SK-N-SH treated with all-trans-retinoic acid at 6 μM for 48 hours (cell line): ENCODE results near the gene GPR63.

ENCODE experiments used
- ATAC-seq: fragments of 200-7000 bp; cut with Tn5 transposase; 3 replicates; pipeline ENCODE4 v1.9.1; 2020; ENCODE audit warnings: mild to moderate bottlenecking, moderate library complexity
- ARNTL ChIP-seq: fragments of 450-650 bp; formaldehyde crosslinking; IDR thresholded peaks from 2 replicates; pipeline ENCODE4 v1.5.0; 2020; ENCODE audit warnings: low read depth, mild to moderate bottlenecking, moderate library complexity, borderline replicate concordance
- CSDC2 ChIP-seq: fragments of 250-450 bp; sonication (Bioruptor Pico); IDR thresholded peaks from 2 replicates; pipeline ENCODE4 v1.5.0; 2020; ENCODE audit warnings: mild to moderate bottlenecking, moderate library complexity
- ESRRG ChIP-seq: fragments of 250-450 bp; sonication (Bioruptor Pico); IDR thresholded peaks from 2 replicates; pipeline ENCODE4 v1.6.1; 2021; ENCODE audit warnings: mild to moderate bottlenecking
- GLIS3 ChIP-seq: fragments of 250-450 bp; sonication (Bioruptor Pico); IDR thresholded peaks from 2 replicates; pipeline ENCODE4 v1.5.0; 2020; ENCODE audit warnings: mild to moderate bottlenecking, moderate library complexity
- OSR1 ChIP-seq: fragments of 250-450 bp; sonication (Bioruptor Pico); IDR thresholded peaks from 2 replicates; pipeline ENCODE4 v1.8.0; 2022; ENCODE audit warnings: moderate library complexity, mild to moderate bottlenecking, inconsistent platforms
- PPARA ChIP-seq: fragments of 250-450 bp; sonication (Bioruptor Pico); IDR thresholded peaks from 2 replicates; pipeline ENCODE4 v1.5.0; 2020; ENCODE audit warnings: mild to moderate bottlenecking, borderline replicate concordance
- RARB ChIP-seq: fragments of 250-450 bp; sonication (Bioruptor Pico); IDR thresholded peaks from 2 replicates; pipeline ENCODE4 v1.8.0; 2021; ENCODE audit warnings: mild to moderate bottlenecking, moderate library complexity
- SNAI2 ChIP-seq: fragments of 250-450 bp; sonication (Bioruptor Pico); IDR thresholded peaks from 2 replicates; pipeline ENCODE4 v1.5.0; 2020; ENCODE audit warnings: mild to moderate bottlenecking, moderate library complexity
- TCF4 ChIP-seq: fragments of 250-450 bp; sonication (Bioruptor Pico); IDR thresholded peaks from 2 replicates; pipeline ENCODE4 v1.8.0; 2021; ENCODE audit warnings: mild to moderate bottlenecking, moderate library complexity, borderline replicate concordance
- TOX ChIP-seq: fragments of 250-450 bp; sonication (Bioruptor Pico); IDR thresholded peaks from 2 replicates; pipeline ENCODE4 v1.8.0; 2021; ENCODE audit warnings: mild to moderate bottlenecking, moderate library complexity, borderline replicate concordance
- ZC3H10 ChIP-seq: fragments of 250-450 bp; sonication (Bioruptor Pico); IDR thresholded peaks from 2 replicates; pipeline ENCODE4 v1.5.1; 2021; ENCODE audit warnings: mild to moderate bottlenecking, moderate library complexity
- ZFP3 ChIP-seq: fragments of 250-450 bp; sonication (Bioruptor Pico); IDR thresholded peaks from 2 replicates; pipeline ENCODE4 v1.5.0; 2020; ENCODE audit warnings: mild to moderate bottlenecking, moderate library complexity
- ZFP30 ChIP-seq: fragments of 450-650 bp; formaldehyde crosslinking; IDR thresholded peaks from 2 replicates; pipeline ENCODE4 v1.5.0; 2022; ENCODE audit warnings: mild to moderate bottlenecking, moderate library complexity
- ZNF565 ChIP-seq: fragments of 450-650 bp; formaldehyde crosslinking; conservative IDR thresholded peaks from 2 replicates; pipeline ENCODE4 v1.5.0; 2020; ENCODE audit warnings: low read depth, mild to moderate bottlenecking, moderate library complexity
- ZNF70 ChIP-seq: fragments of 450-650 bp; formaldehyde crosslinking; IDR thresholded peaks from 2 replicates; pipeline ENCODE4 v1.5.0; 2020; ENCODE audit warnings: mild to moderate bottlenecking, moderate library complexity
- ZNF8 ChIP-seq: fragments of 450-650 bp; formaldehyde crosslinking; IDR thresholded peaks from 2 replicates; pipeline ENCODE4 v1.5.0; 2020; ENCODE audit warnings: mild to moderate bottlenecking, moderate library complexity
- TF ChIP-seq, protein P1 (sequence below): fragments of 250-450 bp; sonication (Bioruptor Pico); IDR thresholded peaks from 2 replicates; pipeline ENCODE4 v1.5.1; 2021; ENCODE audit warnings: mild to moderate bottlenecking, moderate library complexity
- TF ChIP-seq, protein P2 (sequence below): fragments of 250-450 bp; sonication (Bioruptor Pico); IDR thresholded peaks from 2 replicates; pipeline ENCODE4 v1.5.0; 2020; ENCODE audit warnings: mild to moderate bottlenecking, moderate library complexity
- TF ChIP-seq, protein P3 (sequence below): fragments of 250-450 bp; sonication (Bioruptor Pico); IDR thresholded peaks from 2 replicates; pipeline ENCODE4 v1.8.0; 2021; ENCODE audit warnings: low read depth, mild to moderate bottlenecking, moderate library complexity, borderline replicate concordance
- TF ChIP-seq, protein P4 (sequence below): fragments of 250-450 bp; sonication (Bioruptor Pico); IDR thresholded peaks from 2 replicates; pipeline ENCODE4 v1.8.0; 2020; ENCODE audit warnings: mild to moderate bottlenecking, moderate library complexity, borderline replicate concordance

Gene GPR63

DNA sequence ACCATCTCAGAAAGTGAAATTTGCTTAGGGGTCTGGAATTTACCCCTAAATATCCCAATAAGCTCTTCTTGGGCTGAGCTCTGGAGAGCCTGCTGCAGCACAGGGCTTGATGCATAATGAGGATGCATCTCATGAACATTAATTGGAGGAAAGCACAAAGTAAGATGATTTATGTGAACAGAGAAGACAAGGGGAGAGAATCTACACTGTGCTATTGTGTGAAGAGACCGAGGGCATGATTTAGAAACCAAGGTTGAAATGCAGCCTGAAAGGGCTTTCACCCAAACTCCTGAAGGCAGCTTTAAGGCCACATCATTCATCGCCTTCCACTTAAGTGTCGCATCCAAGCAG is 27.8 kb upstream of the GPR63 start:
- no peak for ATAC-seq
- TF ChIP-seq, protein P1, sequence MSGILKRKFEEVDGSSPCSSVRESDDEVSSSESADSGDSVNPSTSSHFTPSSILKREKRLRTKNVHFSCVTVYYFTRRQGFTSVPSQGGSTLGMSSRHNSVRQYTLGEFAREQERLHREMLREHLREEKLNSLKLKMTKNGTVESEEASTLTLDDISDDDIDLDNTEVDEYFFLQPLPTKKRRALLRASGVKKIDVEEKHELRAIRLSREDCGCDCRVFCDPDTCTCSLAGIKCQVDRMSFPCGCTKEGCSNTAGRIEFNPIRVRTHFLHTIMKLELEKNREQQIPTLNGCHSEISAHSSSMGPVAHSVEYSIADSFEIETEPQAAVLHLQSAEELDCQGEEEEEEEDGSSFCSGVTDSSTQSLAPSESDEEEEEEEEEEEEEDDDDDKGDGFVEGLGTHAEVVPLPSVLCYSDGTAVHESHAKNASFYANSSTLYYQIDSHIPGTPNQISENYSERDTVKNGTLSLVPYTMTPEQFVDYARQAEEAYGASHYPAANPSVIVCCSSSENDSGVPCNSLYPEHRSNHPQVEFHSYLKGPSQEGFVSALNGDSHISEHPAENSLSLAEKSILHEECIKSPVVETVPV (CRISPR knock-in tag), result no peak

DNA sequence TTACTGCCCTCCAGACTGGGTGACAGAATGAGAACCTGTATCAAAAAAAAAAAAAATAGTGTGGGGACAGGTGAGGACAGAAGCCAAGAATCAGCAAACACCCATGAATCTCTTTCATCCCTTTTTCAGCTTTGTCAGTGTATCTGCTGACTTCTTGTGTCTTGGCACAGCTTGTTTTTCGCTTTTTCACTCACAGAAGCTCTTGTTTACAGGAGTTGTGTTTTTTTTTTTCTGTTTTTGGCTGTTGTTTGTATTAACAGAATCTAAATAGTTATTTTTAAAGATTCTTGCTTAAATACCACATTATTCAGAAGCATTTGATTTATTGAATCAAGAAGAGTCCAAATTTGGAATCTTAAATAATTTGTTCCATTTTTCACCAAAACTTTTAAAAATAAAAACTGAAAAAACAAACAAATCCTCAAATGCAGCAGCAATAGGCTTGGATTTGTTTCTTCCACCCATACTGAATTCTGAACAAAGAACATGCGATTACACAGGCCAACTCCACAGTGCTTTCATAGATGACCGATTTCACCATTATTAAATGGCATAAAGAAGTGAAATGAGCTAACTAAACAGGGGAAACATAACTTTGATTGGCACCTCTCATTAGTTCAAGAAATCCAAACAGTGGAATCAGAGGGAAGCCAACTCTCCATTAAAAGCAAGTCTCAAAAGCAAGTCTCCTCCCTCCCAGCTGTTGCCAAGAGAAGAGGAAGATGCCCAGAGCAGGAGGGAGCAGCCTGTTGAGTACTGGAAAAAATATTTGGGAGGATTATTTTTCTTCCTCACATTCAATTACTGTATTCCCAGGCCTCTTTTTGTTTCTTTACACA is 27.2 kb upstream of the GPR63 start:
- TF ChIP-seq, protein P2, sequence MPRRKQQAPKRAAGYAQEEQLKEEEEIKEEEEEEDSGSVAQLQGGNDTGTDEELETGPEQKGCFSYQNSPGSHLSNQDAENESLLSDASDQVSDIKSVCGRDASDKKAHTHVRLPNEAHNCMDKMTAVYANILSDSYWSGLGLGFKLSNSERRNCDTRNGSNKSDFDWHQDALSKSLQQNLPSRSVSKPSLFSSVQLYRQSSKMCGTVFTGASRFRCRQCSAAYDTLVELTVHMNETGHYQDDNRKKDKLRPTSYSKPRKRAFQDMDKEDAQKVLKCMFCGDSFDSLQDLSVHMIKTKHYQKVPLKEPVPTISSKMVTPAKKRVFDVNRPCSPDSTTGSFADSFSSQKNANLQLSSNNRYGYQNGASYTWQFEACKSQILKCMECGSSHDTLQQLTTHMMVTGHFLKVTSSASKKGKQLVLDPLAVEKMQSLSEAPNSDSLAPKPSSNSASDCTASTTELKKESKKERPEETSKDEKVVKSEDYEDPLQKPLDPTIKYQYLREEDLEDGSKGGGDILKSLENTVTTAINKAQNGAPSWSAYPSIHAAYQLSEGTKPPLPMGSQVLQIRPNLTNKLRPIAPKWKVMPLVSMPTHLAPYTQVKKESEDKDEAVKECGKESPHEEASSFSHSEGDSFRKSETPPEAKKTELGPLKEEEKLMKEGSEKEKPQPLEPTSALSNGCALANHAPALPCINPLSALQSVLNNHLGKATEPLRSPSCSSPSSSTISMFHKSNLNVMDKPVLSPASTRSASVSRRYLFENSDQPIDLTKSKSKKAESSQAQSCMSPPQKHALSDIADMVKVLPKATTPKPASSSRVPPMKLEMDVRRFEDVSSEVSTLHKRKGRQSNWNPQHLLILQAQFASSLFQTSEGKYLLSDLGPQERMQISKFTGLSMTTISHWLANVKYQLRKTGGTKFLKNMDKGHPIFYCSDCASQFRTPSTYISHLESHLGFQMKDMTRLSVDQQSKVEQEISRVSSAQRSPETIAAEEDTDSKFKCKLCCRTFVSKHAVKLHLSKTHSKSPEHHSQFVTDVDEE (CRISPR knock-in tag), result no peak
- no peak for TF ChIP-seq ESRRG (CRISPR knock-in tag)
- TF ChIP-seq ARNTL (CRISPR knock-in tag), result no peak
- TF ChIP-seq SNAI2 (CRISPR knock-in tag), result no peak
- TF ChIP-seq CSDC2 (CRISPR knock-in tag), result no peak
- TF ChIP-seq PPARA (CRISPR knock-in tag), result no peak
- TF ChIP-seq ZC3H10 (CRISPR knock-in tag), result no peak
- TF ChIP-seq ZFP30 (CRISPR knock-in tag), result no peak
- no peak for TF ChIP-seq RARB (CRISPR knock-in tag)
- no peak for TF ChIP-seq TCF4 (CRISPR knock-in tag)
- TF ChIP-seq TOX, result no peak
- no peak for TF ChIP-seq GLIS3
- no peak for TF ChIP-seq ZFP3 (CRISPR knock-in tag)
- TF ChIP-seq, protein P3, sequence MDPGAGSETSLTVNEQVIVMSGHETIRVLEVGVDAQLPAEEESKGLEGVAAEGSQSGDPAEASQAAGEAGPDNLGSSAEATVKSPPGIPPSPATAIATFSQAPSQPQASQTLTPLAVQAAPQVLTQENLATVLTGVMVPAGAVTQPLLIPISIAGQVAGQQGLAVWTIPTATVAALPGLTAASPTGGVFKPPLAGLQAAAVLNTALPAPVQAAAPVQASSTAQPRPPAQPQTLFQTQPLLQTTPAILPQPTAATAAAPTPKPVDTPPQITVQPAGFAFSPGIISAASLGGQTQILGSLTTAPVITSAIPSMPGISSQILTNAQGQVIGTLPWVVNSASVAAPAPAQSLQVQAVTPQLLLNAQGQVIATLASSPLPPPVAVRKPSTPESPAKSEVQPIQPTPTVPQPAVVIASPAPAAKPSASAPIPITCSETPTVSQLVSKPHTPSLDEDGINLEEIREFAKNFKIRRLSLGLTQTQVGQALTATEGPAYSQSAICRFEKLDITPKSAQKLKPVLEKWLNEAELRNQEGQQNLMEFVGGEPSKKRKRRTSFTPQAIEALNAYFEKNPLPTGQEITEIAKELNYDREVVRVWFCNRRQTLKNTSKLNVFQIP, result no peak
- TF ChIP-seq, all 23 proteins: peak for 0
- ATAC-seq, result no peak

DNA sequence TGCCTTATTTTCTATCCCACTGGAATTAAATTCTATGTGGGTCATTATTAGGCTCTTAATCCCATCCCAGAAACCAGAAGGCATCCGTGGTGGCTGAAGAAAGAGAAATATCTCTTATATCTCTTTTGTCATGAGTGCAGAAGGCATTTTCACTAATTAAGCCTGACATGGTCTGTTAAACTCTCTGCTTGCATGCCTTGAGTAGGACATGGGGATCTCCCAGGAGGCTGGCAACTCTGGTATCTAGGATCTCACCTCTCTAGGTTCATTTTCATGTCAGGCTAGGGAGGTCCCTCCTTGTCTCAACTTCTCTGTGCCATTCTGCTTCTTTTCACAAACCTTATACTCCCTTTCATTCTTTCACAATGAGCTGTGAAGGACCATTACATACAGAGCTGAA is 25.3 kb upstream of the GPR63 start:
- no peak for ATAC-seq
- TF ChIP-seq ZNF565, result no peak
- TF ChIP-seq ZNF8 (CRISPR knock-in tag), result no peak
- no peak for TF ChIP-seq SNAI2 (CRISPR knock-in tag)
- TF ChIP-seq PPARA (CRISPR knock-in tag), result no peak
- TF ChIP-seq TCF4 (CRISPR knock-in tag), result peak; percentile 2; the same call in 1 of the 2 replicates
- no peak for TF ChIP-seq ESRRG (CRISPR knock-in tag)

DNA sequence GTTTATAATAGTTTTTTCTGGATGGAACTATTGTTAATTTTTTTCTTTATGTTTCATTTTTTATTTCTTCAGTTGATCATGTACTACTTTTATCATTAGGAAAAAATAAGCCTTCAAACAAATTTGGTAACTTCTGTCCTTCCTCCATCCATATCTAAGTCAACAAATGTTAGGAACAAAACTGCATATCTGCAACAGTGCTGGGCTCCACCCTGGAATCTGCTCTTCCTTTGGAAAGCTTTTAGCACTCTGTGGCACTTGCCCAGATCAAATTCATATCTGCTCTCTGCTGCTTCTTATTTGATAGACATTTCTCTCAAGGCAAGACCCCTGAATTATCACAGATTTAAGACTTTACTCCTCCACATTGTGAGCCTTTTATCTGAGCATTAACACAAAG is 24.3 kb upstream of the GPR63 start:
- TF ChIP-seq OSR1 (CRISPR knock-in tag) (no peak), ZNF8 (CRISPR knock-in tag) (no peak), ZNF70 (CRISPR knock-in tag) (no peak), ZNF565 (no peak), SNAI2 (CRISPR knock-in tag) (no peak), CSDC2 (CRISPR knock-in tag) (no peak), GLIS3 (no peak)
- TF ChIP-seq, protein P4, sequence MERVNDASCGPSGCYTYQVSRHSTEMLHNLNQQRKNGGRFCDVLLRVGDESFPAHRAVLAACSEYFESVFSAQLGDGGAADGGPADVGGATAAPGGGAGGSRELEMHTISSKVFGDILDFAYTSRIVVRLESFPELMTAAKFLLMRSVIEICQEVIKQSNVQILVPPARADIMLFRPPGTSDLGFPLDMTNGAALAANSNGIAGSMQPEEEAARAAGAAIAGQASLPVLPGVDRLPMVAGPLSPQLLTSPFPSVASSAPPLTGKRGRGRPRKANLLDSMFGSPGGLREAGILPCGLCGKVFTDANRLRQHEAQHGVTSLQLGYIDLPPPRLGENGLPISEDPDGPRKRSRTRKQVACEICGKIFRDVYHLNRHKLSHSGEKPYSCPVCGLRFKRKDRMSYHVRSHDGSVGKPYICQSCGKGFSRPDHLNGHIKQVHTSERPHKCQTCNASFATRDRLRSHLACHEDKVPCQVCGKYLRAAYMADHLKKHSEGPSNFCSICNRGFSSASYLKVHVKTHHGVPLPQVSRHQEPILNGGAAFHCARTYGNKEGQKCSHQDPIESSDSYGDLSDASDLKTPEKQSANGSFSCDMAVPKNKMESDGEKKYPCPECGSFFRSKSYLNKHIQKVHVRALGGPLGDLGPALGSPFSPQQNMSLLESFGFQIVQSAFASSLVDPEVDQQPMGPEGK (CRISPR knock-in tag), result no peak
- TF ChIP-seq, protein P2 (CRISPR knock-in tag), result no peak
- no peak for ATAC-seq
